HG03521 (cell line): ENCODE measurements around the gene GABRD.

Experiments
- ATAC-seq: cut with Tn5 transposase; IDR thresholded peaks from one replicate; pipeline ENCODE4 v1.9.1; 2021; ENCODE audit warnings: mild to moderate bottlenecking, moderate library complexity; ENCODE audit not compliant: unreplicated experiment

The GABRD gene

GRCh38 chr1:2016123-2016522 lies 3.0 kb upstream of the GABRD start:
- ATAC-seq, result no peak

- no peak for ATAC-seq
Measured at GRCh38 chr1:2018217-2019171, 651 bp upstream of the GABRD start.

GRCh38 chr1:2019571-2020309 lies 595 bp downstream of the GABRD start:
- no peak for ATAC-seq

GRCh38 chr1:2020310-2020655 lies 1.1 kb downstream of the GABRD start:
- ATAC-seq, result no peak

GRCh38 chr1:2021550-2021949 lies 2.4 kb downstream of the GABRD start:
- ATAC-seq, result no peak

- no peak for ATAC-seq
Measured at GRCh38 chr1:2022063-2022770, 3.1 kb downstream of the GABRD start.

- ATAC-seq, result no peak
Measured at GRCh38 chr1:2023187-2023586, 4.0 kb downstream of the GABRD start.

GRCh38 chr1:2024451-2024850 lies 5.3 kb downstream of the GABRD start:
- no peak for ATAC-seq

GRCh38 chr1:2024887-2025286 lies 5.7 kb downstream of the GABRD start:
- ATAC-seq, result no peak

GRCh38 chr1:2025491-2025981 lies 6.4 kb downstream of the GABRD start:
- ATAC-seq, result no peak

GRCh38 chr1:2027961-2028583 lies 8.9 kb downstream of the GABRD start:
- ATAC-seq, result no peak

- no peak for ATAC-seq
Measured at GRCh38 chr1:2028870-2029560, 9.9 kb downstream of the GABRD start.

GRCh38 chr1:2029561-2029960 lies 10.4 kb downstream of the GABRD start:
- no peak for ATAC-seq

- ATAC-seq, result no peak
Measured at GRCh38 chr1:2030076-2030871, 11.1 kb downstream of the GABRD start.

- ATAC-seq, result no peak
Measured at GRCh38 chr1:2031546-2032540, 12.7 kb downstream of the GABRD start.

GRCh38 chr1:2032737-2033136 lies 13.6 kb downstream of the GABRD start:
- ATAC-seq, result no peak

GRCh38 chr1:2033165-2033564 lies 14.0 kb downstream of the GABRD start:
- no peak for ATAC-seq

GRCh38 chr1:2036287-2036686 lies 17.1 kb downstream of the GABRD start:
- ATAC-seq, result no peak
